GM12892 (cell line): ENCODE results near the gene SDK1.

ENCODE experiments used
- DNase-seq: peaks from one replicate; pipeline ENCODE4 v3.0.0; 2011; ENCODE audit not compliant: insufficient read length
- FAIRE-seq: peaks from 2 replicates; lab custom pipeline; 2011; peaks lifted over from hg19 to GRCh38; lab: Jason Lieb, UNC
- POLR2A ChIP-seq: IDR thresholded peaks from 2 replicates; pipeline ENCODE4 v1.6.1; 2011; ENCODE audit warnings: low read depth, low read length, control low read depth
- POLR2AphosphoS5 ChIP-seq: IDR thresholded peaks from 2 replicates; pipeline ENCODE4 v1.6.1; 2011; ENCODE audit warnings: low read depth, low read length, control low read depth
- TAF1 ChIP-seq: IDR thresholded peaks from 2 replicates; pipeline ENCODE4 v1.6.1; 2011; ENCODE audit warnings: low read depth, mild to moderate bottlenecking, control low read depth, low read length, borderline replicate concordance

Gene SDK1

DNA sequence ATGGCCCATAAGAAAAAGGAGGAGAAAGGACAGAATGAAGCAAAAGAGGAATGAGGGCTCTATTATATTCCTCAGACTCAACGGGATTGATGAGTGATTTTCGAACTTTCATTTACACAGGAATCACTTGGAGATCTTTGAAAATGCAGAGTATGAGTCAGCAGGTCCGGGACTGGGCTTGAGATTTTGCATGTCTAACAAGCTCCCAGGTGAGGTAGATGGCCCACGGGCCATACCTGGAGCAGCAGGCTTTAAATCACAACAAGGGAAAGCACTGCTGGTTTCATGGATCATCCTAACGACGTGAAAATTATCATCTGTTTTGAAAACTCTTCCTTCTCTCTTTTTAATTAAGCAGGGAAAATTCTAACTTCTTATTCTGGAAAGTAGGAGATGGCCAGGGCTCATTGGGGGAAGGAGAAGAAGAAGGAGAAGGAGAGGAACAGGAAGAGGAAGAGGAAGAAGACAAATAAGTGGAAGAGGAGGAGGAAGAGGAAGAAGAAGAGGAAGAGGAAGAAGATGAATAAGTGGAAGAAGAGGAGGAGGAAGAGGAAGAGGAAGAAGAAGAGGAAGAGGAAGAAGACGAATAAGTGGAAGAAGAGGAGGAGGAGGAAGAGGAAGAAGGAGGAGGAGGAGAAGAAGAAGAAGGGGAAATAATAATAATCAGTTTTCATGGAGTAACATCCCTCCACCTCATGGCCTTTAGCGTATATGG is 3.8 kb upstream of the SDK1 start:
- DNase-seq = no peak
- no peak for TF ChIP-seq POLR2AphosphoS5
- no peak for TF ChIP-seq POLR2A
- no peak for TF ChIP-seq TAF1
- FAIRE-seq = no peak

DNA sequence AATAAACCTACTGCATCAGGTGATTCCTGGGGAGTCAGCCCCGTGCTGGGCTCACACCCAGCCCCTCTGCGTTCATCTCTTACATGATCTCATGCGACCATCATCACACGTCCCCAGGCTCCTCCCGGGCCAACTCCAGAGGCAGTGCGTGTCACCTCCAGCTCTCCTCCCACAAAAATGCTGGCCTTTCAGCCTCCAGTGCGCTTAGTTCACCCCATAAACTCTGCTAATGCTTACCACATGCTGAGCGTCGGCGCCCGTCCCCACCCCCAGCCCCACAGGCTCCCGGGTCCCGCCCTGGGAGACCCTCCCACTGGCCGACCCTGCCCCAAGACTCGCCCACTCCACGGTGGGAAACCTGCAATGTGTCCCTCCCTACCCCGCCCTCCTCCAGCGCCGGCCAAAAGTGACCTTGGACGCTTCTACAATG is 816 bp upstream of the SDK1 start:
- TF ChIP-seq POLR2A (no peak), POLR2AphosphoS5 (no peak), TAF1 (no peak)
- no peak for FAIRE-seq
- no peak for DNase-seq

DNA sequence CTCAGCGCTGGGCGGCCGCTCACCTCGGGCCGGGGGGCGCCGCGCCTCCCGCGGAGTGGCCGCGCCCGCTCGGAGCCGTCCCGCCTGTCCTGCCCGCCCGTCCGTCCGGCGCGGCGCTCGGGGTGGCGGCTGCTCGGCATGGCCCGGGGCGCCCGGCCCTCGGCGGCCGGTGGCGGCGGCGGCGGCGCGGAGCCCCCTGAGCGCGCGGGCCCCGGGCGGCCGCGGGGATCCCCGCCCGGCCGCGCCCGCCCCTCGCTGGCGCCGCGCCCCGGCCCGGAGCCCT is 338 bp downstream of the SDK1 start:
- DNase-seq (no peak), FAIRE-seq (no peak)
- TF ChIP-seq TAF1 (no peak), POLR2A (no peak), POLR2AphosphoS5 (no peak)

DNA sequence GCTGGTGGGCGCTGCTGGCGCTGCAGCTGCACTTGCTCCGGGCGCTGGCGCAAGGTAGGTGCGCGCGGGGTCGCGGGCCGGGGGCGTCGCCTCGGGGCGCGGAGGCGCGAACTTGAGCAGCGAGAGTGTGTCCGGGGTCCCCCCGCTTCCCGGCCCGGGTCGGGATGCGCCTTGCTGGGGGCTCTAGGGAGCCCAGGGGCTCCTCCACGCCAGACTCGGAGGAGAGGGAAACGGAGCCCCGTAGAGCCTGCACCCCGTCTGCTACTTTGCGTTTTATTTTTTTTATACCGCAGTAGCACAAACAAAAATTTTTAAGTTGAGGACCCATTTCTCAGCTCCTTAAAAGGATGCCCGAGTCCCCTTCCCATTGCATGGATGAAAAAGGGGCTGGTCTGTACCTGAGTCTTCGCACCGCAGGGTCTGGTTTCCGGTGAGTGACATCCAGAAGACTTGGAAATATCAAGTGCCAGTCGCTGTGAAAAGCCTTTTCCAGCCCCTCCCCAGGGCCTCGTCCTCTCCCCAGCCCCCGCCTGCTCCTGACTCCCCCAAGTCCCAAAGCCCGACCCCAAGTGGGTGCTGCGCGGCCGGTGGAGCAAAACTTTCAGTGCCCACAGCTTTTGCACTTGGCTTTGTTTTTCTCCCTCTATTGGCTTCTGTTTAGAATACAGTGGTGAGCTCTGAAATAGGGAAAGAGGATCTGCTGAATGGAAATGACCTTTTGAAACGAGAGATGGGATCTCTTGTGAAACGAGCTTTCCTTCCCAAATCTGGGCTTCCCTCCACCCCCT is 973 bp downstream of the SDK1 start:
- DNase-seq = no peak
- no peak for FAIRE-seq
- TF ChIP-seq POLR2A = no peak
- TF ChIP-seq TAF1 = no peak
- TF ChIP-seq POLR2AphosphoS5 = no peak

DNA sequence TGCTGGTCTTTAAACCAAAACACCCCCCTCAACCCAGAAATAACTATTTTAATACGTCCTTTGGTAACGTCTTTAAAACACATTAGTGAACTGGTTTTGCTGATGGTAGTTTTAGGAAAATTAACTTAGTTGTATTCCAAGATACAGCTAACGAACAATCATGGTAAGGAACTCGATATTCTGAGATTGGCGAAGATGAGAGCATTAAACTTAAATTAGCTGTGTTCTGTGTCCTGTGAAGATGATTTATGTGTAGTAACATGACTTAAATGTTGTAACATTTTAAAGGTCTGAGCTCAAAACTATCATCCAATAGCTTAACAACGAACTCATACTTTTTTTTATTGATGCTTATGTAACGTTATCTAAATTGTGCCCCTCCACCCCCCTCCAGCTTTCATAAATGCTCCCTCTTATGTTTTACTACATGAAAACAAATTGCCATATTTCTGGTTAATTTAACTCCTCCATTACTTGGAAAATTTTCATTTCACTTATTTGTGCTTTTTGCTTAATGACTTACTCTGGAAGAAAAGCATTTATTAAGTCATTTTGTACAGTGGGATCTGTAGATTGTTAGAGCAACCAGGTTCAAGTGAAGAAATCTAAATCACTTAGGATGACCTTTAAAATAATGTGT is 1.7 kb downstream of the SDK1 start:
- no peak for FAIRE-seq
- no peak for TF ChIP-seq TAF1
- TF ChIP-seq POLR2A = no peak
- TF ChIP-seq POLR2AphosphoS5 = no peak
- DNase-seq = no peak

DNA sequence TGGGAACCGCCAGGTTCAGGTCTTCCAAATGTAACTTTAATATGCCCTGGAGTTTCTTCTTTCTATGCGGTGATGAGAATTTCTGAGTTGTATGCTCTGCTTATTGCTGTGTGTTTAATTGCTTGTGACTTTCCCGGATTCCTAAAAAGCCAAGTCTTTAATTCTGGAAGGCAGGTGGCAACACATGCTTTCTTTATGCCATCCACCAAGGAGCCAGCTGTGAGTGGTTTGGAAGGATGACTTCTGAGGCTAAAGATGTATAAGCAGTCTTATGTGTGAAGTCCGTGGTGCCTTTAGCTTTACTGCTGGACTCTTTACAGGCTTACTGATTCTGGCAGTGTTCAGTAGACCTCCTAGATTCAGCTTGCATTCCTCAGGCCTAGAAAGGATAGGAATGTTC is 3.1 kb downstream of the SDK1 start:
- no peak for TF ChIP-seq POLR2AphosphoS5
- TF ChIP-seq TAF1 = no peak
- DNase-seq = no peak
- no peak for FAIRE-seq

DNA sequence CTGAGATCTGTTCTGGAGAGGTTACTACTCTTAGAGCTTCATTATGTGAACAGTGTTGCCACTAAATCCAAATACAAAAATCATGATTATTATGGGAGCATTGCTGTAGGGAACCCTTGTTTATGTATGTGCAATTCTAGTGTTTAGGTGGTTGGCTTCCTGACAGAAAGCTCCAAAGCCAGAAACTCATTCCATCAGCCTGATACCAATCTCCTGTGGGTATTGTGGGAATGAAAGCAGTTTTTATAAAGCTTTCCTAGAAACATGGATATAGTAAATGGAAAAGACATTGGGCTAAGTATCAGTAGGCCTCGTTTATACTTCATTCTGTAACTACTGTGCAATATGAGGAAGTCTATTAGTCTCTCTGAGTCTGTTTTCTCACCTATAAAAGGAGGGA is 6.4 kb downstream of the SDK1 start:
- no peak for FAIRE-seq
- TF ChIP-seq POLR2AphosphoS5 (no peak), POLR2A (no peak), TAF1 (no peak)
- DNase-seq = no peak

DNA sequence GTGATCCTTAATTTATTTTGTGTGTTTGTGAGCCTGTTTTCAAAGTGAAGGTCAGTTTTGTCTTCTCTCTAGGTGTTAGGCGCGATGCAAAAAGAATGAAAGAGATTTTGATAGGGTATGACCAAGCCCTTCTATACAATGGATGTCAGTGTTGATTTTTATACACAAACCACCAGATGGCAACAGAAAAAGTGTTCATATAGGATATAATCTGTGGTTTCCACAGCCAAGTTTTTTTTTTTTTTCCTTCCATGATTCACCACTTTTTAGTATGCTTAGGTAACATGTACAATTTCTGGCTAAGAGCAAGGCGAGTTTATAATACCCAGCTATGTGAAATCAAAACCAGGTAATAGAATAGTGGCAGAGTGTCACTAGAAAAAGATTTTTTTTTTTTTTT is 8.1 kb downstream of the SDK1 start:
- DNase-seq (no peak), FAIRE-seq (no peak)

DNA sequence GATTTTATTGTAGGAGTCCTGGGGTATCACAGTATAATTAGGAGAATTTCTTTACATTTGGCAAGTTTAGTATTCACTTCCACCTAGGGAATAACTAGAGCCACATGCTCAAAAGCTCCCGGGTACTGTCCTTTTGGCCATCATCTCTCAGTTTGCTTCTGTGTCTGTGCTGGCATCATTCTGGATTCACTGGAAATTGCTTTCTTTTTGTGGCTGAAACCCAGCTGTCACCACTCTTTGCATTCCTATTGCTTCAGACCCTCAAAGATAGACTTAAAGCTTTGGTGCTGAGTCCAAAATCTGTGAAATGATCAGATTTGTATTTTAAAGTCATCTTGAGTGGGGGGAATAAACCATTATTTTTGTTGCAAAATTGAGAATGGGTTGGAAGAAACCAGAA is 8.9 kb downstream of the SDK1 start:
- FAIRE-seq = no peak
- DNase-seq = no peak
- TF ChIP-seq POLR2A (no peak), TAF1 (no peak), POLR2AphosphoS5 (no peak)

More for the DNA sequence above, 8.1 kb downstream of the SDK1 start:
- TF ChIP-seq TAF1 = no peak
- no peak for TF ChIP-seq POLR2AphosphoS5
- TF ChIP-seq POLR2A = no peak

DNA sequence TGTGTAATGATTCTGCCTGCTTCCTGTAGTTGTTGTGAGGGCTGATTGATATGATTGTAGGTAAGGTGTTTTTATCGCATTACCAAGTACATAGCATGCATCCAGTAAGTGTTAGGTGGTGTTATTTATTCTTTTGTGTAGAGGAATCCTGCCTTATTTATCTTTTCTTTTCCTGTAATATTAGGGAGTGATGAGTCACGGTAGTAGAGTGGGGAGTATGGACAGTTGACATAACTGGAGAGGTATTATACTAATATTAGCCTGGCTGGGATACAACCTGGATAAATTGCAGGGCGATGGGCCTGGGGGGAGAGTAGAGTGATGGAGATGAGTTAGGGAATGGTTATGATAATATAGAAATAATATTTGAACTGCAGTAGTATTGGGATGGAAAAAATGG is 9.8 kb downstream of the SDK1 start:
- FAIRE-seq = no peak
- TF ChIP-seq POLR2A (no peak), POLR2AphosphoS5 (no peak), TAF1 (no peak)
- no peak for DNase-seq

DNA sequence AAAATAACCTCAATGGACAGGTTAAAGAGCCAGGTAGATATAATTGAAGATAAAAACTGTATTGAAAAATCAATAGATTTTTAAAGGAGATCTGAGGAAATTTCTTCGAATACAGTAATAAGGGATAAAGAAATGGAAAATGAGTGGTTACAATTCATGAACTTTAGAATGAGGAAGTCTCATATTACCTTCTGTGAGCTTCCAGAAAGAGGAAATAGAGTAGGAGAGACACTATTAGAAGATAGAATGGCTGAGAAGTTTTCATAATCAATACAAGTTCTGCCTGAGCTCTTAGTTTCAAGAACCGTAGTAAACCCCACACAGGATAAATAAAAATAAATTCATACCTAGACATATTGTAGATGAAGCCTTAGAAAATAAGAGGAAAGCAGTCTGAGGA is 11.5 kb downstream of the SDK1 start:
- no peak for FAIRE-seq
- DNase-seq = no peak
- TF ChIP-seq POLR2A = no peak
- TF ChIP-seq POLR2AphosphoS5 = no peak
- TF ChIP-seq TAF1 = no peak

DNA sequence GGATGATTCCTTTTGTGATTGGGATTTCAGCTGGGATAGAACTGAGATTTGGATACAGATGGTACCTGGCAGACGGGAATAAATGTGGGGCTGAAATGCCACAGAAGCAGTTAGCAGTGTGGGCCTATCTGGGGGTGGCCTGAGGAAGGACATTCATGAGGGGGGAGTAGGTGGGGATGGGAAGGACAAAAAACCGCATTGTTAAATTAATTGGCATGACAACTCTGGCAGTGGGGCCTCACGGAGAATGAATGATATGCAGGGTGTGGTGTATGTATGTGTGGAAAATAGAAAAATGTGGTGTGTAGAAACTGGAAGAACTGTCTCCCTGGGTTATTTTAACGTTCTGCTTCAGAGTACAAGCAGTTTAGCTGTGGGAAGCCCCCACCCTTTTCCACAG is 17.8 kb downstream of the SDK1 start:
- no peak for DNase-seq
- no peak for TF ChIP-seq TAF1
- no peak for TF ChIP-seq POLR2A
- no peak for TF ChIP-seq POLR2AphosphoS5
- no peak for FAIRE-seq
